Ovary (tissue), 3 donors: ENCODE data around the gene NFIC.

Experiments
- CTCF ChIP-seq, 3 donors: fragments of 450-650 bp in 2 of 3; fragments of 200-600 bp in 1 of 3; IDR thresholded peaks; one replicate each; pipeline versions ENCODE4 v1.5.1 to v1.8.0; 2016 to 2022; ENCODE audit warnings: antibody characterized with exemption in 3 of 3, mild to moderate bottlenecking in 1 of 3
- EP300 ChIP-seq: sonication (generic); formaldehyde crosslinking; IDR thresholded peaks from one replicate; pipeline ENCODE4 v1.6.1; 2017; ENCODE audit warnings: antibody characterized with exemption
- POLR2A ChIP-seq: fragments of 450-650 bp; IDR thresholded peaks from one replicate; pipeline ENCODE4 v1.6.1; 2017; ENCODE audit warnings: antibody characterized with exemption, mild to moderate bottlenecking, moderate library complexity
- donor health status: DM: no; HTN: no; CAD: no.

GRCh38 chr19:3387645-3388589 is 21.5 kb downstream of the NFIC start:
- TF ChIP-seq CTCF (IDR thresholded peaks at IDR 0.05) (no peak), POLR2A (no peak), EP300 (no peak)
